Ascending aorta (tissue), 2 donors: ENCODE measurements around the gene TASOR2. TPM values are rescaled to one million over a fixed set of nuclear protein-coding genes. Genes with fewer than 3 reads are reported as not detected.

Experiments used
- DNase-seq, 2 donors: peaks; one replicate each; pipeline ENCODE4 v3.0.0-alpha.2; 2019; ENCODE audit warnings: low spot score in 2 of 2
- H3K27ac ChIP-seq, 2 donors: fragments of 200-600 bp; sonication (generic); one replicate each; pipeline ENCODE4 v1.5.1; 2016 to 2017; ENCODE audit warnings: mild to moderate bottlenecking in 1 of 2
- H3K27me3 ChIP-seq: fragments of 200-600 bp; sonication (generic); one replicate; pipeline ENCODE4 v1.5.1; 2017
- H3K36me3 ChIP-seq, 2 donors: fragments of 200-600 bp; sonication (generic); one replicate each; pipeline ENCODE4 v1.5.1; 2016
- H3K4me1 ChIP-seq, 2 donors: fragments of 200-600 bp; sonication (generic); one replicate each; pipeline ENCODE4 v1.5.1; 2016 to 2017; ENCODE audit warnings: mild to moderate bottlenecking in 1 of 2
- H3K4me3 ChIP-seq, 2 donors: fragments of 200-600 bp; sonication (generic); one replicate each; pipeline ENCODE4 v1.5.1; 2016 to 2017; ENCODE audit warnings: mild to moderate bottlenecking in 1 of 2
- H3K9me3 ChIP-seq, 2 donors: fragments of 200-600 bp; sonication (generic); one replicate each; pipeline ENCODE4 v1.5.1; 2016
- intact Hi-C: fragments of 100-400 bp; cut with DNase I; formaldehyde crosslinking; loops from one replicate; pipeline ENCODE4 v1.15.1; 2023
- total RNA-seq: library from RNA; depleted of rRNA; stranded (reverse); fragments of >200 nt; gene quantifications from one replicate; pipeline ENCODE4 v1.1.0, GENCODE V29; 2016
- TF ChIP-seq, protein P1 (sequence below), 3 experiments: fragments of 200-600 bp in 2 of 3; fragments of 450-650 bp in 1 of 3; sonication (generic) in 2 of 3; IDR thresholded peaks; one replicate each; pipeline ENCODE4 v1.5.1; 2016 to 2019; ENCODE audit warnings: antibody characterized with exemption in 3 of 3, mild to moderate bottlenecking in 1 of 3, moderate library complexity in 1 of 3

The TASOR2 gene
- total RNA-seq, 1 donor from 2014 or later, result 12.2 TPM

DNA sequence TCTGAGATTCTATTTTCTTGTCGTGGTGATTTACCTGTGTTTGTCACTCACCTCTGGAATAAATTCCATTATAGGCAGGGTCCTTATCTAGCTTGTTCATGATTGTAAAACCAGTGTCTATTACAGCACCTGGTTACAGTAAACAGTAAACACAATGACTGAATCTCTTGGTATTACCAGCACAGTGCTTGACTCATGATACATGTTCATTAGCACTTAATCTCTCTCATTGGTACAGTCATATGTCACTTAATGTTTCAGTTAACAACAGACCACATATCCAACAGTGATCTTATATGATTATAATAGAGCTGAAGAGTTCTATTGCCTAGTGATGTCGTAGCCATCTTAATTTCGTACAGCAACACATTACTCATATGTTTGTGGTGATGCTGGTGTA, 1.6 kb upstream of the TASOR2 start:
- no peak overlapping the region for H3K27ac ChIP-seq
- TF ChIP-seq, protein P1, sequence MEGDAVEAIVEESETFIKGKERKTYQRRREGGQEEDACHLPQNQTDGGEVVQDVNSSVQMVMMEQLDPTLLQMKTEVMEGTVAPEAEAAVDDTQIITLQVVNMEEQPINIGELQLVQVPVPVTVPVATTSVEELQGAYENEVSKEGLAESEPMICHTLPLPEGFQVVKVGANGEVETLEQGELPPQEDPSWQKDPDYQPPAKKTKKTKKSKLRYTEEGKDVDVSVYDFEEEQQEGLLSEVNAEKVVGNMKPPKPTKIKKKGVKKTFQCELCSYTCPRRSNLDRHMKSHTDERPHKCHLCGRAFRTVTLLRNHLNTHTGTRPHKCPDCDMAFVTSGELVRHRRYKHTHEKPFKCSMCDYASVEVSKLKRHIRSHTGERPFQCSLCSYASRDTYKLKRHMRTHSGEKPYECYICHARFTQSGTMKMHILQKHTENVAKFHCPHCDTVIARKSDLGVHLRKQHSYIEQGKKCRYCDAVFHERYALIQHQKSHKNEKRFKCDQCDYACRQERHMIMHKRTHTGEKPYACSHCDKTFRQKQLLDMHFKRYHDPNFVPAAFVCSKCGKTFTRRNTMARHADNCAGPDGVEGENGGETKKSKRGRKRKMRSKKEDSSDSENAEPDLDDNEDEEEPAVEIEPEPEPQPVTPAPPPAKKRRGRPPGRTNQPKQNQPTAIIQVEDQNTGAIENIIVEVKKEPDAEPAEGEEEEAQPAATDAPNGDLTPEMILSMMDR (IDR thresholded peaks at IDR 0.05), result no peak
- intact Hi-C loops, result loop anchor here (10.0 kb wide), 1 partner anchor 292 kb away; the partner anchor contains the start of gene IL15RA
- H3K9me3 ChIP-seq, result no peaks in the 10 kb centered on the region
- H3K4me1 ChIP-seq, result peaks cover 0 to 13% of the 10 kb centered on the region in 2 donors
- no peaks in the 10 kb centered on the region for H3K27me3 ChIP-seq
- no peaks in the 10 kb centered on the region for H3K36me3 ChIP-seq
- no peak overlapping the region for H3K4me3 ChIP-seq
- DNase-seq, result no peak

DNA sequence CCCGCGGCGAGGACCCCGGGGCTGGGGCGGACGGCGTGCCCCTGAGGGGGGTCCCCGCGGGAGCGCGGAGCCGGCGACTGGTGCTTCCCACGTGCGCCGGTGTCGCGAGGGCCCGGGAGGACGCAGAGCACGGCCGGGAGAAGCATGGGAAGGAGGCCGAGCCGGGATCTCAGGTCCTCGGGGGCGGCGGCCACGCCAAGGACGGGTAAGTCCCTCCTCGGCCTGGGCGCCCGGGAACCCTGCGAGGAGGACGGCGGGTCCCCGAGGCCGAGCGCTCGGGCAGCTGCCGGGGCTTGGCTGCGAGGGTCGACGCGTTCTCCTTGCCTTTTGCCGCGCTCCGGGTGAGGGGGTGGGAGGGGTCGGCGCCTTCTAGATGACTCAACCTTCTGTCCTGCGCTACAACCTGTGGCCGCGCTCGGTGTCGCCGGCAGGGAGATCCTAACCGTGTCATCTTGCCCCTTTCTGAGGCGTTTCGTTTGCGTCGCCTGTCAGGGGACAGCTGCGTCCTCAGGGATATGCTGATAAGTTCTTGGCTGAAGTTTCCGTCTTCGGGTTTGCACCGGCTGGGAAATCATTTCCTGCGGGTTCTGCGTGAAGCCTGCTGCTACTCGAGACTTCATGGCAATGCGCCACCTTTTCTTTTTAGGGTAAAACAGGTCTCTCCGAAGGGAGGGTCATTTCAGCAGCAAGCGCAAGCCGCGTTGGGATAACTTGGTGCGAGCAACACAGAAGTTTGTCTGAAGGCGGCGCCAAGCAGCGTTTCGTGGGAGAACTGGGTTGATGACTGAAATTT, 529 bp downstream of the TASOR2 start:
- TF ChIP-seq, protein P1 (IDR thresholded peaks at IDR 0.05), result peak in 2 of 3 experiments; percentile 34 to 67
- Histone ChIP-seq H3K9me3 (no peaks in the 10 kb centered on the region), H3K27ac (peak overlapping the region; percentile 85 to 87), H3K36me3 (no peaks in the 10 kb centered on the region), H3K4me1 (peaks cover 0 to 13% of the 10 kb centered on the region in 2 donors), H3K27me3 (no peaks in the 10 kb centered on the region), H3K4me3 (peak overlapping the region; percentile 85 to 90)
- DNase-seq, result peak in 1 of 2 donors; percentile 82
- intact Hi-C loops, result loop anchor here (1.0 to 10.0 kb wide), 5 partner anchors 52 to 290 kb away; partner anchors contain the start of genes GDI2 and IL15RA

DNA sequence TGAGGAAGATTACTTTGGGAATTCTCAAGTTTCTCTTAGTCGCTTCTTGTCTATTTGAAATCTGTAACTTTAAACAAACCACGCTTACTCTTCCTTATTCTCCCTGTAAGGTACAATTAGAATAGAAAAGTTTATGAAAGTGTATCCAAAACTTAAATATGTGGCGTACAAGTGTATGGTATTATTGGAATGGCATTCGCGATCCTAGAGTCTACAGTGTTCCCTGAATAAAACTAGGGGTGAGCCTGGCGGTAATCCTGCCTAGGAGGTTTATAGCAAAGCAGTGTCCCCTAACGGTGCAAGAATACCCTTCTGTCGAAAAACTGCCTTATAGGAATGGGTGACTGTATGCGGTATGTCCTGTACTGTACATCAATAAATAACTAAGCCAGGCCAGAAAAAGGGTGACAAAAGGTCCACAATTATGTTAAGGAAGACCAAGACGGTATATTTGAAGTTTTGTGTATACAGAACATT, 1.2 kb downstream of the TASOR2 start:
- H3K9me3 ChIP-seq, result no peaks in the 10 kb centered on the region
- H3K27me3 ChIP-seq, result no peaks in the 10 kb centered on the region
- no peak for DNase-seq
- intact Hi-C loops, result loop anchor here (2.0 to 10.0 kb wide), 4 partner anchors 53 to 289 kb away; partner anchors contain the start of gene IL15RA
- no peaks in the 10 kb centered on the region for H3K36me3 ChIP-seq
- TF ChIP-seq, protein P1 (IDR thresholded peaks at IDR 0.05), result no peak
- H3K27ac ChIP-seq, result peak overlapping the region; percentile 85 to 87
- peaks cover 0 to 13% of the 10 kb centered on the region in 2 donors for H3K4me1 ChIP-seq
- H3K4me3 ChIP-seq, result peak overlapping the region; percentile 85 to 90

DNA sequence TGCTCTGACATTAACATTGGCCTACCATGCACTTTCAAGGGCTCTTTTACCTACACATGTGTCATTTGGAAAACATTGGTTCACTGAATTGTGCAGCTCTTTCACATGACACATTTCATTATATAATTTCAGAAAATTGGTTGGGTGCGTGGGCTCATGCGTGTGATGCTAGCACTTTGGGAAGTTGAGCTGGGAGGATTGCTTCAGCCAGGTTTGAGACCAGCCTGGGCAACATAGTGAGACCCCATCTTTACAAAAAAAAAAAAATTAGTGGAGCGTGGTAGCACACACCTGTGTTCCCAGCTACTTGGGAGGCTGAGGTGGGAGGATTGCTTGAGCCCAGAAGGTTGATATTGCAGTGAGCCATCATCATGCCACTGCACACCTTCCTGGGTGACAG, 3.9 kb downstream of the TASOR2 start:
- Histone ChIP-seq H3K4me1 (peaks cover 6 to 19% of the 10 kb centered on the region in 2 donors), H3K27me3 (no peaks in the 10 kb centered on the region), H3K36me3 (no peaks in the 10 kb centered on the region), H3K9me3 (no peaks in the 10 kb centered on the region), H3K27ac (no peak overlapping the region), H3K4me3 (no peak overlapping the region)
- TF ChIP-seq, protein P1 (IDR thresholded peaks at IDR 0.05), result no peak
- no peak for DNase-seq
- intact Hi-C loops, result loop anchor here (10.0 kb wide), 1 partner anchor 286 kb away; the partner anchor contains the start of gene IL15RA

DNA sequence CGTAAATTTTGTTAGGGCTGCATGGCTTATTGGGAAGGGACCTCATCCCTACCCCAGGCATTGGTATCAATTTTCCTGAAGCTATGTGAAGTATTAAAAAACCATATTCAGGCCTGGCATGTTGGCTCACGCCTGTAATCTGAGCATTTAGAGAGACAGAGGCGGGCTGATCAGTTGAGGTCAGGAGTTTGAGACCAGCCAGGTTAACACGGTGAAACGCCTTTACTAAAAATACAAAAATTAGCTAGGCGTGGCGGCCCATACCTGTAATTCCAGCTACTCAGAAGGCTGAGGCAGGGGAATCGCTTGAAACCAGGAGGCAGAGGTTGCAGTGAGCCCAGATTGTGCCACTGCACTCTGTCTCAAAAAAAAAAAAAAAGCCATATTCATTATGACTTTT, 7.1 kb downstream of the TASOR2 start:
- H3K27me3 ChIP-seq, result no peaks in the 10 kb centered on the region
- H3K27ac ChIP-seq, result no peak overlapping the region
- no peak for DNase-seq
- peak overlapping the region in 1 of 2 donors; percentile 80 for H3K4me3 ChIP-seq
- no peaks in the 10 kb centered on the region for H3K36me3 ChIP-seq
- TF ChIP-seq, protein P1 (IDR thresholded peaks at IDR 0.05), result no peak
- no peaks in the 10 kb centered on the region for H3K9me3 ChIP-seq
- peaks cover 6 to 10% of the 10 kb centered on the region in 2 donors for H3K4me1 ChIP-seq
- intact Hi-C loops, result no loop called here
